COLO668 (cell line): Measurements from ENCODE around the gene CCDC201.
"Not testable (repeated sequence)": the region's sequence is repeated elsewhere in the genome, so short reads cannot be mapped to it uniquely, and the experiment has no call there.

ENCODE experiments used
- DNase-seq: peaks from one replicate; lab custom pipeline; 2025; ENCODE audit not compliant: unreplicated experiment; lab: John Stamatoyannopoulos, UW

CCDC201 gene

GRCh38 chr7:45818763-45819162 lies 54.1 kb downstream of the CCDC201 start:
- not testable (repeated sequence) for DNase-seq

- not testable (repeated sequence) for DNase-seq
Observed at GRCh38 chr7:45817913-45818312, 55.0 kb downstream of the CCDC201 start.

GRCh38 chr7:45817016-45817415 lies 55.9 kb downstream of the CCDC201 start:
- not testable (repeated sequence) for DNase-seq

- not testable (repeated sequence) for DNase-seq
Observed at GRCh38 chr7:45814216-45815118, 58.4 kb downstream of the CCDC201 start.

- DNase-seq: not testable (repeated sequence)
Observed at GRCh38 chr7:45813771-45814170, 59.1 kb downstream of the CCDC201 start.

GRCh38 chr7:45812946-45813345 lies 59.9 kb downstream of the CCDC201 start:
- DNase-seq: no peak

GRCh38 chr7:45811652-45812234 lies 61.1 kb downstream of the CCDC201 start:
- DNase-seq: not testable (repeated sequence)

- DNase-seq: not testable (repeated sequence)
Observed at GRCh38 chr7:45810451-45811005, 62.4 kb downstream of the CCDC201 start.
